PC-3 (cell line): ENCODE measurements around the gene ATG2A.

ENCODE experiments used
- EZH2 ChIP-seq: fragments of 300-600 bp; sonication (generic); IDR thresholded peaks from one replicate; pipeline ENCODE4 v1.6.1; 2017; ENCODE audit warnings: antibody characterized with exemption, mild to moderate bottlenecking, low read length; ENCODE audit not compliant: unreplicated experiment
- TF ChIP-seq, protein P1 (sequence below): fragments of 300-600 bp; sonication (generic); conservative IDR thresholded peaks from 2 replicates; pipeline ENCODE4 v1.5.1; 2017; ENCODE audit warnings: antibody characterized with exemption, low read depth, mild to moderate bottlenecking, low read length

DNA sequence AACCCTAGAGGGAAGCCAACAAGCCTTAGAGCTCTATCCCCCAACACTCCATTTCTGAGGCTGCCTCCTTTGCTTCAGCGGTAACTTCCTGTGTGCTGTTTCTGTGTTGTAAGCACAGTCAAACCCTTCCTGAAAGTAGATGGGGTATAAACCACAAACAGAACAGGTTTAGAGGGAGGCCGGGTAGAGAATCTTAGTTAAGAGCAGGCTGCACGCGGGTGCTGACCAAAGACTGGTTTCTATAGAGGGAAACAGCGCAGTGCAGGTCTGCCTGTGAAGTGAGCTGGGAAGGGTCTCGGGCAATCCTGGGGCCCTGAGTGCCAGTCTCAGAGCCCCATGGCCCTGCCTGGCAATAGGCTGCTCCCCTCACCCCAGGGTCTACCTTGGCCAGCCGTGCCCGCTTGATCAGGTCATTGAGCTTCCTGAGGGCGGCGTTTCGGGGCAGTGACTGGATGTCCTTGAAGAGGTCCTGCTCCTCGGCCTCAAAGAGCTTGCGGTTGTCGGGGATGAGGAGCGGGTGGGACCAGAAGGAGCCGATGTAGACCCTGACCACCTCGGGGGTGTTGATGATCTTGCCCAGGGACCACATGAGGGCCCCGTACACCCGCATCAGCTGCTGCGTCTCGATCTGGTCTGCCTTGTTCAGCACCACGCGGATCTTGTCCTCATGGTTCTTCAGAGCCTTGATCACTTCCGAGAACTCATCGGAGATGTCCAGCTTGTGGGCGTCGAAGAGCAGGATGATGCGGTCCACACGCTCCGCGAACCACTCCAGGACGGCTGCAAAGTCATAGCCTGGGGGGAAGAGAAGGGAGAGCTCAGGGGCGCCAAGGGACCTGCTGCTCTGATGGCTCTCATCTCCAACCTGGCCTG, 57.2 kb downstream of the ATG2A start:
- TF ChIP-seq, protein P1, sequence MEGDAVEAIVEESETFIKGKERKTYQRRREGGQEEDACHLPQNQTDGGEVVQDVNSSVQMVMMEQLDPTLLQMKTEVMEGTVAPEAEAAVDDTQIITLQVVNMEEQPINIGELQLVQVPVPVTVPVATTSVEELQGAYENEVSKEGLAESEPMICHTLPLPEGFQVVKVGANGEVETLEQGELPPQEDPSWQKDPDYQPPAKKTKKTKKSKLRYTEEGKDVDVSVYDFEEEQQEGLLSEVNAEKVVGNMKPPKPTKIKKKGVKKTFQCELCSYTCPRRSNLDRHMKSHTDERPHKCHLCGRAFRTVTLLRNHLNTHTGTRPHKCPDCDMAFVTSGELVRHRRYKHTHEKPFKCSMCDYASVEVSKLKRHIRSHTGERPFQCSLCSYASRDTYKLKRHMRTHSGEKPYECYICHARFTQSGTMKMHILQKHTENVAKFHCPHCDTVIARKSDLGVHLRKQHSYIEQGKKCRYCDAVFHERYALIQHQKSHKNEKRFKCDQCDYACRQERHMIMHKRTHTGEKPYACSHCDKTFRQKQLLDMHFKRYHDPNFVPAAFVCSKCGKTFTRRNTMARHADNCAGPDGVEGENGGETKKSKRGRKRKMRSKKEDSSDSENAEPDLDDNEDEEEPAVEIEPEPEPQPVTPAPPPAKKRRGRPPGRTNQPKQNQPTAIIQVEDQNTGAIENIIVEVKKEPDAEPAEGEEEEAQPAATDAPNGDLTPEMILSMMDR, result no peak
- TF ChIP-seq EZH2, result no peak
